K562 treated with DMSO at 1 percent for 12 hours (cell line): Measurements from ENCODE around the gene AP5S1. TPM values are rescaled to one million over a fixed set of nuclear protein-coding genes. Genes with fewer than 3 reads are reported as not detected.

ENCODE experiments used
- total RNA-seq: library from RNA; unstranded; fragments of 300-600 nt; gene quantifications from 2 replicates; pipeline ENCODE4 v1.2.3, GENCODE V29; 2022; ENCODE audit not compliant: insufficient read depth

AP5S1 gene
- total RNA-seq = 7.1 and 9.7 TPM in 2 replicates

GRCh38 chr20:3820048-3820900 lies at the start of gene AP5S1:
Gene AP5S1, plus strand, starts transcription at chr20:3820547. Its CDS starts 1,571 bp downstream, at chr20:3822118.

GRCh38 chr20:3781153-3781910 lies 39.0 kb upstream of the AP5S1 start, which contains the start of gene SPEF1:
Gene SPEF1, minus strand, starts transcription at chr20:3781448. Its CDS starts 161 bp downstream, at chr20:3781287.

DNA sequence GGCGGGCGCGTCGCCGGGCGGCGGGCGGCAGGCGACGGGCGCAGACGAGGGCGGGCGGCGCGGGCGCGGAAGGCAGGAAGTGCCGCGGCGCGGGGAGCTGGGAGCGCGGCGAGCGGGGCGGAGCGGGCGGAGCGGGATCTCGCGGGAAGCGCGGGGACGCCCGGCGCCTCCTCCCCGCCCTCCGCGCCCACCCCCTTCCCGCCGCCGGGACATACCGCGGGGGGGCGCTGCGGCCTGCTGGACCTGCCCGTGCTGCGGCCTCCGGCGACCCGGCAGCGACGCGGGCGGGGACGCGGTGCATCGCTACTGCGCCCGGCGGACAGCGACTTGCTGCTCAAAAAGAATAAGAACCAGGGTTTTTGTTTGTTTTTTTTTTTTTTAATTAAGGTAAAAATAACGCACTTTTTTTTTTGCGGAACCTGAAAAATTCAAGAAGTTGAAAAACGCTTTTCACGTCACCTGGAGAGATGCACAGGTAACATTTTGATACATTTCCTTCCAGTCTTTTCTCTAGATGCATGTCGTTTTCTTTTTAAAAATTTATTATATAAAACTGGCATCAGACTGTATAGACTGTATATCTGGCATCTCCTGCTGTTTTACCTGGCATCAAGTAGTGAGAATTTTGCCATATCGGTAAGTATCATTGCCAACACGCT lies 33.6 kb upstream of the AP5S1 start, which contains the start of gene CENPB:
TSS of gene CENPB (minus strand) at position 76 of the 659 bp plus-strand sequence. CDS start 257 bp downstream, outside the sequence.

DNA sequence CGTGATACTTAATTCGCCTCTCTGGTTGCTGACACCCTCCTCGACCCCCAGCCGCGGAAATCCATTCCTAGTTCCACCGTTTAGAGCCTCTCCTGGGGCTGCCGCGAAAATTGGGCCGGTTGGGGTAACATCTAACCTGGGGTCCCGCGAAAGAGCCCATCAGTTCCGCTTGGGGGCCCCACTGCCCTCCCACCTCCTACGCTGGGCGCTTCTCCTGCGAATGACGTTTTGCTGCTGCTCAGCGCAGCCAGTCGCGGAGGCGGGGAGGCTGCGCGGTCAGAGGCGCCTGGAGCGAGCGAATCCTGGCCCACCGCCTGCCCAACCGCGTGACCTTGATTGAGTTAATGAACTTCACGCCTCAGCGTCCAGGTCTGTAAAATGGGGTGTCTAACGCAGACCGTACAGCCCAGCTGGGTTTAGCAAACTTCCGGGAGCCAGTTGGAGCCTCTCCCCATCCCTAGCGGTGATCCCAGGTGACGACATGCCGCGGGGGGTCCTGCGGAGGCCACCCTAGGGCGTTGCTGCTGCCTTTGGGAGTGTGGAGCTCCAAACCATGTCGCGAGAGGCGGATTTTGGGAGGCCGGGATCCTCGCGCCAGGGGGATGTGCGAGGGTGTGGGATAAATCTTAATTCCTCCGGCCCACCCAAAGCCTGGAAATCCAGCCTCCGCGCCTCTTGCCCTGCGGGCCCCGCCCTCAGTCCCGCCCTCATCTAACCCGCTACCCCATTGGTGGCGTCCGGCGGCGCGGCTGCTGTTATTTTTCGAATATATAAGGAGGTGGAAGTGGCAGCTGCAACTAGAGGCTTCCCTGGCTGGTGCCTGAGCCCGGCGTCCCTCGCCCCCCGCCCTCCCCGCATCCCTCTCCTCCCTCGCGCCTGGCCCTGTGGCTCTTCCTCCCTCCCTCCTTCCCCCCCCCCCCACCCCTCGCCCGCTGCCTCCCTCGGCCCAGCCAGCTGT lies 24.6 kb upstream of the AP5S1 start, which contains the start of gene CDC25B:
TSS of gene CDC25B (plus strand) at position 800 of the 958 bp plus-strand sequence. CDS start 222 bp downstream, outside the sequence.

GRCh38 chr20:3846740-3847428 lies 26.5 kb downstream of the AP5S1 start, which contains the start of gene MAVS:
Gene MAVS, plus strand, starts transcription at chr20:3846834. Its CDS starts 7,791 bp downstream, at chr20:3854625.

Other genes with a start within 250 kb of the AP5S1 start
- not detected in 2 replicates for gene GFRA4, start 157.1 kb upstream of the AP5S1 start, total RNA-seq
- not detected in 2 replicates for gene ADAM33, start 138.5 kb upstream of the AP5S1 start, total RNA-seq
- gene SIGLEC1, start 107.9 kb upstream of the AP5S1 start, total RNA-seq = not detected in 2 replicates
- 0.20 TPM in 1 of 2 replicates, not detected in the other for gene HSPA12B, start 87.9 kb upstream of the AP5S1 start, total RNA-seq
- gene ADISSP, start 52.8 kb upstream of the AP5S1 start, total RNA-seq = 25.3 and 26.4 TPM in 2 replicates
- gene SPEF1, start 39.1 kb upstream of the AP5S1 start, total RNA-seq = 0.43 TPM in 1 of 2 replicates, not detected in the other
- gene CENPB, start 33.8 kb upstream of the AP5S1 start, total RNA-seq = 46.0 and 46.5 TPM in 2 replicates
- 26.9 and 51.7 TPM in 2 replicates for gene CDC25B, start 24.2 kb upstream of the AP5S1 start, total RNA-seq
- gene MAVS, start 26.3 kb downstream of the AP5S1 start, total RNA-seq = 7.1 and 20.2 TPM in 2 replicates
- 25.4 and 35.5 TPM in 2 replicates for gene PANK2, start 68.8 kb downstream of the AP5S1 start, total RNA-seq
- 10.2 and 40.5 TPM in 2 replicates for gene RNF24, start 195.0 kb downstream of the AP5S1 start, total RNA-seq